Epithelial cell of prostate (primary cell): ENCODE data around the gene CCT8L2.
A peak's percentile ranks its signal among the peaks of the same experiment; 100 is the strongest.
"Not testable (repeated sequence)": the region's sequence is repeated elsewhere in the genome, so short reads cannot be mapped to it uniquely, and the experiment has no call there.

Experiments used
- DNase-seq: peaks from one replicate; pipeline ENCODE4 v3.0.0-alpha.2; 2011; ENCODE audit warnings: low read depth, low spot score
- H3K27ac ChIP-seq: fragments of 450-650 bp; 2 replicates; pipeline ENCODE4 v1.5.1; 2017; ENCODE audit warnings: mild to moderate bottlenecking

The CCT8L2 gene

GRCh38 chr22:16600644-16601436, 8.2 kb upstream of the CCT8L2 start:
- DNase-seq = not testable (repeated sequence)
- peak overlapping the region; percentile 30 for H3K27ac ChIP-seq

GRCh38 chr22:16599648-16600047, 7.0 kb upstream of the CCT8L2 start:
- not testable (repeated sequence) for DNase-seq, H3K27ac ChIP-seq

DNA sequence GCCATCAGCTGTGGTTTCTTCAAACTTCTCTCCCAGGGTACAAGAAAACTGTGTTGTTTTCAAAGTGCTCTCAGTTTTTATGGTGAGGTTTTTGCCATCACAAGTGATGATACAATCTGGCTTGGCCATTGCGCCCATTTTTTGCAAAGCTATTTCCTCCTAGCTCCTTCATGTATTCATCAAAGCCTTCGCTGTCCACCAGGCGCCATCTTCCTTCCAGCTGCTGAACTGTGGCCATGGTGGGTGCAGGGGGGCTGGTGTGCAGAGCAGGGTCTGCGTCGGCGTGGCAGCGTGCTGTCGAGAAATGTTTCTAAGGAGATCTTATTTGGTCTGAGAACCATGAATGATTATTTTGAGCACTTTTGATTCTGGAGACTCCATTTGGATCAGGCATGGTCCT, 2.6 kb upstream of the CCT8L2 start:
- H3K27ac ChIP-seq, DNase-seq: not testable (repeated sequence)

DNA sequence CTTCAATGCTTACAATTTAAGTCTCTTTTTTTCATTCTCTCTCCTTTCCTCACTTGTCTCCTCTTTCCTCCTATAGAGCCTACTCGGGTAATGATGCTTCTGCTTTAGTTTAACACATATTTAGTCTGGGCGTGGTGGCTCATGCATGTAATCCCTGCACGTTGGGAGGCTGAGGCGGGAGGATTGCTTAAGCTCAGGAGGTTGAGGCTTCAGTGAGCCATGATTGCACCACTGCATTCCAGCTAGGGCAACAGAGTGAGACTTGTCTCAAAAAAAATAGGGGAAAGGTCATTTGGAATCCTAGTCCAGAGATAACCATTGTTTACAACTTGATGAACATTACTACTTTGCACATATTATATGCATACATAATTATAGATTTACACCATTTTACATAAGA, 1.4 kb upstream of the CCT8L2 start:
- no peak overlapping the region for H3K27ac ChIP-seq
- no peak for DNase-seq

GRCh38 chr22:16592231-16592630, 379 bp downstream of the CCT8L2 start:
- not testable (repeated sequence) for DNase-seq, H3K27ac ChIP-seq

- DNase-seq, H3K27ac ChIP-seq: not testable (repeated sequence)
Observed at GRCh38 chr22:16591136-16591535, 1.5 kb downstream of the CCT8L2 start.

DNA sequence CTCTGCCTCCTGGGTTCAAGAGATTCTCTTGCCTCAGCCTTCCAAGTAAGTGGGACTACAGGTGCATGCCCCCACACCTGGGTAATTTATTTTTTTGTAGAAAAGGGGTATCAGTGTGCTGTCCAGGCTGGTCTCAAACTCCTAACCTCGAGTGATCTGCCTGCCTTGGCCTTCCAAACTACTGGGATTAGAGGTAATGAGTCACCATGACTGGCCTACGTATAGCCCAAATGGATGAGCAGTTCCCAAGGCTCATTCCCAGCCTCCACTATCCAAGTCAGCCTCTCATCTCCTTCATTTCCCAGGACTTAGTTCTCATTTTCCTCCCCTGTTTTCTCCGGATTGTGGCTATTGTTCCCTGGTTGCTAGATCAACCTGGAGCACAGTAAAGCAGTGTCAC, 5.6 kb downstream of the CCT8L2 start:
- no peak overlapping the region for H3K27ac ChIP-seq
- no peak for DNase-seq

GRCh38 chr22:16586170-16586569, 6.4 kb downstream of the CCT8L2 start:
- H3K27ac ChIP-seq = no peak overlapping the region
- DNase-seq = no peak

- not testable (repeated sequence) for H3K27ac ChIP-seq, DNase-seq
Observed at GRCh38 chr22:16580872-16581271, 11.7 kb downstream of the CCT8L2 start.

- DNase-seq, H3K27ac ChIP-seq: not testable (repeated sequence)
Observed at GRCh38 chr22:16569240-16569834, 23.3 kb downstream of the CCT8L2 start.

DNA sequence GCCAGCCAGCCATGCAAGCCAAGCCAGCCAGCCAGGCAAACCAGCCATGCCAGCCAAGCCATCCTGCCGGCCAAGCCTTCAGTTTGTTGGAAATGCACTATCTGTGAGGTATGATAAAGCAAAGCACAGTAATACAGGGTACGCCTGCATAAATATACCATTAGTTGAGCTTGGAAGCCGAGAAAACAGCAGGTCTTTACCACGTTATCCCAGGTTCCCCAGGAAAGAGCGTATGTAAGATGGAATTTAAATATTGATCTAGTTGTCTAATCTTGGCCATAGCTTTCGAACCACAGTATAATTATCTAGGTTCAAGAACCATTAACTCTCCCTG, 24.2 kb downstream of the CCT8L2 start:
- DNase-seq = no peak
- no peak overlapping the region for H3K27ac ChIP-seq

- H3K27ac ChIP-seq, DNase-seq: not testable (repeated sequence)
Observed at GRCh38 chr22:16567617-16568424, 24.8 kb downstream of the CCT8L2 start.

DNA sequence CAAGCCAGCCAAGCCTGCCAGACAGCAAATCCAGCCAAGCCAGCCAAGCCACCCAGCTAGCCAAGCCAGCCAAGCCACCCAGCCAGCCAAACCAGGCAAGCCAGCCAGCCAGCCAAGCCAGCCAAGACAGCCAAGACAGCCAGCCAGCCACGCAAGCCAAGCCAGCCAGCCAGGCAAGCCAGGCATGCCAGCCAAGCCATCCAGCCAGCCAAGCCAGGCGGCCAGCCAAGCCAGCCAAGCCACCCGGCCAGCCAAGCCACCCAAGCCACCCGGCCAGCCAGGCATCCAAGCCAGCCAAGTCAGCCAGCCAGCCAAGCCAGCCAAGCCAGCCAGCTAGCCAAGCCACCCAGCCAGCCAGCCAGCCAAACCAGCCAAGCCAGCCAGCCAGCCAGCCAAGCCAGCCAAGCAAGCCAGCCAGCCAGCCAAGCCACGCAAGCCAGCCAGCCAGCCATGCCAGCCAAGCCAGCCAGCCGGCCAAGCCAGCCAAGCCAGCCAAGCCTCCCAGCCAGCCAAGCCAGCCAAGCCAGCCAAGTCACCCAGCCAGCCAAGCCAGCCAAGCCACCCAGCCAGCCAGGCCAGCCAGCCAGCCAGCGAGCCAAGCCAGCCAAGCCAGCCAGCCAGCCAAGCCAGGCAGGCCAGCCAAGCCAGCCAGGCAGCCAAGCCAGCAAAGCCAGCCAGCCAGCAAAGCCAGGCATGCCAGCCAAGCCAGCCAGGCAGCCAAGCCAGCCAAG, 26.0 kb downstream of the CCT8L2 start:
- DNase-seq, H3K27ac ChIP-seq: not testable (repeated sequence)

DNA sequence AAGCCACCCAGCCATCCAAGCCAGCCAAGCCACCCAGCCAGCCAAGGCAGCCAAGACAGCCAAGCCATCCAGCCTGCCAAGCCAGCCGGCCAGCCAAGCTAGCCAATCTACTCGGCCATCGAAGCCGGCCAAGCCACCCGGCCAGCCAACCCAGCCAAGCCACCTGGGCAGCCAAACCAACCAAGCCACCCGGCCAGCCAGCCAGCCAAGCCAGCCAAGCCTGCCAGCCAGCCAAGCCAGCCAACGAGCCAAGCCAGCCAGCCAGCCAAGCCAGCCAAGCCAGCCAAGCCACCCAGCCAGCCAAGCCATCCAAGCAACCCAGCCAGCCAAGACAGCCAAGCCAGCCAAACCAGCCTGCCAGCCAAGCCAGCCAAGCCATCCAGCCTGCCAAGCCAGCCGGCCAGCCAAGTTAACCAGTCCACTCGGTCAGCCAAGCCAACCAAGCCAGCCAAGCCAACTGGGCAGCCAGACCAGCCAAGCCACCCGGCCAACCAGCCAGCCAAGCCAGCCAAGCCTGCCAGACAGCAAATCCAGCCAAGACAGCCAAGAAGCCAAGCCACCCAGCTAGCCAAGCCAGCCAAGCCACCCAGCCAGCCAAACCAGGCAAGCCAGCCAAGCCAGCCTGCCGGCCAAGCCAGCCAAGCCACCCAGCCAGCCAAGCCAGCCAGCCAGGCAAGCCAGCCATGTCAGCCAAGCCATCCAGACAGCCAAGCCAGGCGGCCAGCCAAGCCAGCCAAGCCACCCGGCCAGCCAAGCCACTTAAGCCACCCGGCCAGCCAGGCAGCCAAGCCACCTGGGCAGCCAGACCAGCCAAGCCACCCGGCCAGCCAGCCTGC, 26.8 kb downstream of the CCT8L2 start:
- H3K27ac ChIP-seq, DNase-seq: not testable (repeated sequence)

GRCh38 chr22:16564837-16565584, 27.6 kb downstream of the CCT8L2 start:
- not testable (repeated sequence) for DNase-seq, H3K27ac ChIP-seq

DNA sequence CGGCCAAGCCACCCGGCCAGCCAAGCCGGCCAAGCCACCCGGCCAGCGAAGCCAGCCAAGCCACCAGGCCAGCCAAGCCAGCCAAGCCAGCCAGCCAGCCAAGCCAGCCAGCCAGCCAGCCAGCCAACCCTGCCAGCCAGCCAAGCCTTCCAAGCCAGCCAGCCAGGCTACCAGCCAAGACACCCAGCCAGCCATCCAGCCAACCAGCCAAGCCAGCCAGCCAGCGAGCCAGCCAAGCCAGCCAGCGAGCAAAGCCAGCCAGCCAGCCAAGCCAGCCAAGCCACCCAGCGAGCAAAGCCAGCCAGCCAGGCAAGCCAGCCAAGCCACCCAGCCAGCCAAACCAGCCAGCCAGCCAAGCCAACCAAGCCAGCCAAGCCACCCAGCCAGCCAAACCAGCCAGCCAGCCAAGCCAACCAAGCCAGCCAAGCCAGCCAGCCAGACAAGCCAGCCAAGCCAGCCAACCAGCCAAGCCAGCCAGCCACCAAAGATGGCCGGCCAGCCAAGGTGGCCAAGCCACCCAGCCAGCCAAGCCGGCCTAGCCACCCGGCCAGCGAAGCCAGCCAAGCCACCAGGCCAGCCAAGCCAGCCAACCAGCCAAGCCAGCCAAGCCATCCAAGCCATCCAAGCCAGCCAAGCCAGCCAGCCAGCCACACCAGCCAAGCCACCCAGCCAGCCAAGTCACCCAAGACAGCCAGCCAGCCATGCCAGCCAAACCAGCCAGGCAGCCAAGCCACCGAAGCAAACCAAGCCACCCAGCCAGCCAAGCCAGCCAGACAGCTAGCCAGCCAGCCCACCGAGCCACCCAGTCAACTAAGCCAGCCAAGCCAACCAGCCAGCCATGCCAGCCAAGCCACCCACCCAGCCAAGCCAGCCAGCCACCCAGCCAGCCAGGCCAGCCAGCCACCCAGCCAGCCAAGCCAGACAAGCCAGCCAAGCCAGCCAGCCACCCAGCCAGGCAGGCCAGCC, 28.8 kb downstream of the CCT8L2 start:
- DNase-seq = no peak
- no peak overlapping the region for H3K27ac ChIP-seq

- no peak overlapping the region for H3K27ac ChIP-seq
- DNase-seq = no peak
Observed at GRCh38 chr22:16562711-16563554, 29.7 kb downstream of the CCT8L2 start.
